WTC11 (cell line): Measurements from ENCODE around the gene RAET1E. TPM values are rescaled to one million over a fixed set of nuclear protein-coding genes. Genes with fewer than 3 reads are reported as not detected.
"Not testable (repeated sequence)": the region's sequence is repeated elsewhere in the genome, so short reads cannot be mapped to it uniquely, and the experiment has no call there.

Source experiments
- ATAC-seq: fragments of 200-7000 bp; cut with Tn5 transposase; 2 replicates; pipeline ENCODE4 v1.10.0; 2021; ENCODE audit warnings: mild to moderate bottlenecking, moderate library complexity
- CTCF ChIA-PET: fragments of 300-600 bp; sonication (Branson Sonifier 250); formaldehyde crosslinking; loops from one replicate; lab custom pipeline; 2021; ENCODE audit warnings: antibody characterized with exemption; lab: Charles Lee
- POLR2A ChIA-PET: fragments of 350-600 bp; sonication (Branson Sonifier 250); formaldehyde crosslinking; loops from one replicate; lab custom pipeline; 2021; ENCODE audit warnings: antibody characterized with exemption; lab: Charles Lee
- DNase-seq: peaks from one replicate; pipeline ENCODE4 v3.0.0; 2021; ENCODE audit warnings: low spot score
- H3K27ac Mint-ChIP-seq: 2 replicates; pipeline ENCODE4 v1.8.0; 2021; ENCODE audit warnings: mixed read lengths
- H3K27me3 Mint-ChIP-seq: 2 replicates; pipeline ENCODE4 v1.8.0; 2021; ENCODE audit warnings: low read depth, mild to moderate bottlenecking, moderate library complexity, mixed read lengths
- H3K36me3 Mint-ChIP-seq: 2 replicates; pipeline ENCODE4 v1.8.0; 2021; ENCODE audit warnings: mixed read lengths
- H3K4me1 Mint-ChIP-seq: 2 replicates; pipeline ENCODE4 v1.8.0; 2022; ENCODE audit warnings: mixed read lengths
- H3K4me3 Mint-ChIP-seq: 2 replicates; pipeline ENCODE4 v1.8.0; 2021; ENCODE audit warnings: mild to moderate bottlenecking, moderate library complexity, mixed read lengths
- H3K9me3 Mint-ChIP-seq: 2 replicates; pipeline ENCODE4 v1.8.0; 2021; ENCODE audit warnings: mixed read lengths
- ATF6 ChIP-seq: sonication (generic); formaldehyde crosslinking; IDR thresholded peaks from 2 replicates; pipeline ENCODE4 v1.8.1; 2023; ENCODE audit warnings: mild to moderate bottlenecking, missing genetic modification reagents
- CBFB ChIP-seq: sonication (generic); formaldehyde crosslinking; IDR thresholded peaks from 2 replicates; pipeline ENCODE4 v1.8.1; 2022; ENCODE audit warnings: mild to moderate bottlenecking, low read depth, missing genetic modification reagents
- ELF4 ChIP-seq: sonication (generic); formaldehyde crosslinking; IDR thresholded peaks from 2 replicates; pipeline ENCODE4 v1.8.1; 2022; ENCODE audit warnings: low read depth, mild to moderate bottlenecking, moderate library complexity, missing genetic modification reagents
- FOXJ3 ChIP-seq: sonication (generic); formaldehyde crosslinking; IDR thresholded peaks from 2 replicates; pipeline ENCODE4 v1.9.0; 2021; ENCODE audit warnings: missing genetic modification reagents, mild to moderate bottlenecking, borderline replicate concordance
- HMGA2 ChIP-seq: fragments of 250-450 bp; sonication (Bioruptor Pico); IDR thresholded peaks from 2 replicates; pipeline ENCODE4 v1.4.0; 2021; ENCODE audit warnings: mild to moderate bottlenecking, moderate library complexity
- JAZF1 ChIP-seq: fragments of 250-450 bp; sonication (Bioruptor Pico); IDR thresholded peaks from 2 replicates; pipeline ENCODE4 v1.9.0; 2021; ENCODE audit warnings: moderate library complexity, mild to moderate bottlenecking, inconsistent platforms
- KAT7 ChIP-seq: sonication (generic); formaldehyde crosslinking; IDR thresholded peaks from 2 replicates; pipeline ENCODE4 v1.8.1; 2023; ENCODE audit warnings: missing genetic modification reagents, mild to moderate bottlenecking, borderline replicate concordance
- NFYB ChIP-seq: sonication (generic); formaldehyde crosslinking; conservative IDR thresholded peaks from 2 replicates; pipeline ENCODE4 v1.8.0; 2022; ENCODE audit warnings: low read depth, missing genetic modification reagents
- NR1H2 ChIP-seq: sonication (generic); formaldehyde crosslinking; IDR thresholded peaks from 2 replicates; pipeline ENCODE4 v1.9.0; 2021; ENCODE audit warnings: mild to moderate bottlenecking, moderate library complexity, missing genetic modification reagents
- NR2C2 ChIP-seq: sonication (generic); formaldehyde crosslinking; IDR thresholded peaks from 2 replicates; pipeline ENCODE4 v1.8.0; 2022; ENCODE audit warnings: mild to moderate bottlenecking, missing genetic modification reagents
- OVOL2 ChIP-seq: fragments of 250-450 bp; sonication (Bioruptor Pico); IDR thresholded peaks from 2 replicates; pipeline ENCODE4 v1.9.0; 2021; ENCODE audit warnings: mild to moderate bottlenecking, borderline replicate concordance
- RELA ChIP-seq: sonication (generic); formaldehyde crosslinking; IDR thresholded peaks from 2 replicates; pipeline ENCODE4 v1.8.1; 2022; ENCODE audit warnings: missing genetic modification reagents, mild to moderate bottlenecking, borderline replicate concordance
- TP53 ChIP-seq: sonication (generic); formaldehyde crosslinking; IDR thresholded peaks from 2 replicates; pipeline ENCODE4 v1.8.1; 2023; ENCODE audit warnings: mild to moderate bottlenecking, missing genetic modification reagents
- ZNF232 ChIP-seq: sonication (generic); formaldehyde crosslinking; IDR thresholded peaks from 2 replicates; pipeline ENCODE4 v1.8.0; 2022; ENCODE audit warnings: mild to moderate bottlenecking, missing genetic modification reagents
- ZNF425 ChIP-seq: fragments of 250-450 bp; sonication (Bioruptor Pico); conservative IDR thresholded peaks from 2 replicates; pipeline ENCODE4 v1.9.0; 2021; ENCODE audit warnings: mild to moderate bottlenecking
- total RNA-seq: library from RNA; stranded (reverse); gene quantifications from 3 replicates; pipeline ENCODE4 v1.2.3, GENCODE V29; 2021

The RAET1E gene
- total RNA-seq, 1 experiment from 2014 or later: not detected

GRCh38 chr6:149852180-149852579 is 45.7 kb downstream of the RAET1E start (continued):
- no peak for TF ChIP-seq ATF6
- no peak for TF ChIP-seq FOXJ3 (CRISPR knock-in tag)
- TF ChIP-seq ELF4 (CRISPR knock-in tag): no peak
- TF ChIP-seq NR1H2 (CRISPR knock-in tag): no peak
- TF ChIP-seq CBFB (CRISPR knock-in tag): no peak
- no peak for TF ChIP-seq TP53 (CRISPR knock-in tag)
- TF ChIP-seq RELA: no peak
- no peak for TF ChIP-seq HMGA2 (CRISPR knock-in tag)
- no peak for TF ChIP-seq ZNF232

GRCh38 chr6:149851461-149852110 is 46.3 kb downstream of the RAET1E start:
- Mint-ChIP-seq H3K27me3 (no peaks in the 10 kb centered on the region), H3K9me3 (no peaks in the 10 kb centered on the region), H3K27ac (no peak overlapping the region), H3K36me3 (no peaks in the 10 kb centered on the region), H3K4me3 (no peak overlapping the region), H3K4me1 (peaks cover 23% of the 10 kb centered on the region)
- ChIA-PET POLR2A (no interaction called here), CTCF (no interaction called here)
- TF ChIP-seq OVOL2 (no peak), NR2C2 (no peak), ZNF425 (no peak), JAZF1 (CRISPR knock-in tag) (no peak), KAT7 (no peak), NFYB (no peak)
- DNase-seq: no peak
- no peak for ATAC-seq

GRCh38 chr6:149848343-149848742 is 49.6 kb downstream of the RAET1E start:
- POLR2A ChIA-PET, H3K4me1 Mint-ChIP-seq, H3K36me3 Mint-ChIP-seq, H3K27ac Mint-ChIP-seq, H3K4me3 Mint-ChIP-seq, DNase-seq, H3K27me3 Mint-ChIP-seq, H3K9me3 Mint-ChIP-seq, CTCF ChIA-PET, ATAC-seq: not testable (repeated sequence)

Other genes with a start within 250 kb of the RAET1E start
- gene KATNA1, start 249.4 kb downstream of the RAET1E start, total RNA-seq: 16.0 to 18.1 TPM (median 16.1 TPM) in 3 replicates
- 21.4 to 24.2 TPM (median 21.8 TPM) in 3 replicates for gene LATS1, start 180.0 kb downstream of the RAET1E start, total RNA-seq
- gene NUP43, start 151.6 kb downstream of the RAET1E start, total RNA-seq: 79.1 to 84.5 TPM (median 83.5 TPM) in 3 replicates
- 81.0 to 90.7 TPM (median 84.5 TPM) in 3 replicates for gene PCMT1, start 148.4 kb downstream of the RAET1E start, total RNA-seq
- gene LRP11, start 33.8 kb downstream of the RAET1E start, total RNA-seq: 19.8 to 22.5 TPM (median 22.2 TPM) in 3 replicates
- not detected in 3 replicates for gene RAET1G, start 25.0 kb upstream of the RAET1E start, total RNA-seq
- 0.13 to 0.23 TPM in 2 of 3 replicates, not detected in the other for gene ULBP2, start 43.9 kb upstream of the RAET1E start, total RNA-seq
- gene ULBP1, start 65.8 kb upstream of the RAET1E start, total RNA-seq: 0.64 to 0.81 TPM (median 0.64 TPM) in 3 replicates
- gene RAET1L, start 127.4 kb upstream of the RAET1E start, total RNA-seq: not detected in 3 replicates
- 4.0 to 6.0 TPM (median 5.6 TPM) in 3 replicates for gene ULBP3, start 171.0 kb upstream of the RAET1E start, total RNA-seq
- 0.66 to 1.1 TPM (median 0.80 TPM) in 3 replicates for gene PPP1R14C, start 244.9 kb upstream of the RAET1E start, total RNA-seq